Endothelial cell of umbilical vein (primary cell): ENCODE results near the gene PPOX. TPM values are rescaled to one million over a fixed set of nuclear protein-coding genes. Genes with fewer than 3 reads are reported as not detected.

Experiments
- BruUV-seq: library from RNA; stranded (reverse); fragments of 400-500 nt; replicated peaks from 2 replicates; lab custom pipeline; 2021; lab: Mats Ljungman, UMichigan
- CTCF ChIA-PET: fragments of 300-600, 350-600 bp; sonication (Branson Sonifier 250); formaldehyde crosslinking; loops from one replicate; lab custom pipeline; 2021; ENCODE audit warnings: antibody characterized with exemption, inconsistent platforms; lab: Charles Lee
- POLR2A ChIA-PET: fragments of 300-600, 350-600 bp; sonication (Branson Sonifier 250); formaldehyde crosslinking; loops from one replicate; lab custom pipeline; 2021; ENCODE audit warnings: antibody characterized with exemption, inconsistent platforms; lab: Charles Lee
- DNase-seq: peaks from one replicate; pipeline ENCODE4 v3.0.0-alpha.2; 2011; ENCODE audit warnings: low read depth, low spot score
- FAIRE-seq: peaks from 2 replicates; lab custom pipeline; 2011; peaks lifted over from hg19 to GRCh38; lab: Jason Lieb, UNC
- H2AFZ ChIP-seq: 2 replicates; pipeline ENCODE4 v1.6.0; 2012; ENCODE audit warnings: low read depth, low read length, control low read depth, inconsistent platforms
- H3K27ac ChIP-seq: 2 replicates; pipeline ENCODE4 v1.5.1; 2011; ENCODE audit warnings: low read depth, mild to moderate bottlenecking, control low read depth, low read length, moderate library complexity; ENCODE audit not compliant: insufficient read depth
- H3K27me3 ChIP-seq, 2 experiments: 2 replicates each; pipeline versions ENCODE4 v1.6.0 to v1.6.1; 2011; ENCODE audit warnings: low read length in 2 of 2, mixed read lengths in 1 of 2; ENCODE audit not compliant: control insufficient read depth in 2 of 2, insufficient read depth in 2 of 2
- H3K36me3 ChIP-seq, 2 experiments: 2 replicates in 1 of 2; 3 replicates in 1 of 2; pipeline ENCODE4 v1.5.1; 2011; ENCODE audit warnings: low read length in 2 of 2, mild to moderate bottlenecking in 1 of 2, moderate library complexity in 1 of 2; ENCODE audit not compliant: control insufficient read depth in 2 of 2, insufficient read depth in 2 of 2; ENCODE audit errors: extremely low read depth in 1 of 2
- H3K4me1 ChIP-seq: 3 replicates; pipeline ENCODE4 v1.5.1; 2011; ENCODE audit warnings: mild to moderate bottlenecking, low read length; ENCODE audit not compliant: control insufficient read depth, insufficient read depth; ENCODE audit errors: extremely low read depth
- H3K4me2 ChIP-seq: 2 replicates; pipeline ENCODE4 v1.6.1; 2011; ENCODE audit warnings: low read length, control low read depth, mixed read lengths; ENCODE audit not compliant: insufficient read depth
- H3K4me3 ChIP-seq, 3 experiments: fragments of 200-600 bp in 1 of 3; sonication (generic), shearing (Covaris generic) in 1 of 3; replicated peaks in 1 of 3; 2 replicates each; pipeline ENCODE4 v1.5.1; 2011 to 2016; ENCODE audit warnings: control low read depth in 3 of 3, low read length in 3 of 3, mild to moderate bottlenecking in 2 of 3, inconsistent platforms in 1 of 3, low read depth in 1 of 3, moderate library complexity in 1 of 3; ENCODE audit not compliant: insufficient read depth in 1 of 3
- H3K79me2 ChIP-seq: 2 replicates; pipeline ENCODE4 v1.6.0; 2012; ENCODE audit warnings: low read length, inconsistent platforms; ENCODE audit not compliant: control insufficient read depth, insufficient read depth
- H3K9ac ChIP-seq: replicated peaks from 2 replicates; pipeline ENCODE3; 2011; ENCODE audit warnings: low read length, control low read depth; ENCODE audit not compliant: insufficient read depth; ENCODE audit errors: extremely low read depth
- H3K9me1 ChIP-seq: replicated peaks from 3 replicates; pipeline ENCODE4 v1.6.0; 2011; ENCODE audit warnings: mild to moderate bottlenecking, low read length; ENCODE audit not compliant: control insufficient read depth, insufficient read depth; ENCODE audit errors: extremely low read depth
- H3K9me3 ChIP-seq: replicated peaks from 2 replicates; pipeline ENCODE4 v1.5.1; 2012; ENCODE audit warnings: low read length, inconsistent platforms; ENCODE audit not compliant: control insufficient read depth, insufficient read depth
- H4K20me1 ChIP-seq: replicated peaks from 2 replicates; pipeline ENCODE3; 2011; ENCODE audit warnings: mild to moderate bottlenecking, low read length; ENCODE audit not compliant: control insufficient read depth, insufficient read depth; ENCODE audit errors: extremely low read depth
- EZH2 ChIP-seq: IDR thresholded peaks from 2 replicates; pipeline ENCODE4 v1.6.1; 2012; ENCODE audit warnings: borderline replicate concordance, low read depth, mild to moderate bottlenecking, moderate library complexity, low read length, inconsistent platforms; ENCODE audit not compliant: severe bottlenecking
- FOS ChIP-seq: IDR thresholded peaks from 2 replicates; pipeline ENCODE4 v1.6.1; 2011; ENCODE audit warnings: mild to moderate bottlenecking, low read length, moderate library complexity, borderline replicate concordance; ENCODE audit not compliant: insufficient read depth
- GATA2 ChIP-seq: IDR thresholded peaks from 2 replicates; pipeline ENCODE4 v1.7.0; 2011; ENCODE audit warnings: low read depth, mild to moderate bottlenecking, moderate library complexity, mixed read lengths, low read length; ENCODE audit not compliant: insufficient read length, insufficient read depth
- JUN ChIP-seq: IDR thresholded peaks from 2 replicates; pipeline ENCODE4 v1.6.1; 2011; ENCODE audit warnings: borderline replicate concordance, low read depth; ENCODE audit not compliant: insufficient read length, insufficient read depth
- MYC ChIP-seq: IDR thresholded peaks from one replicate; pipeline ENCODE4 v1.6.1; 2011; ENCODE audit warnings: mild to moderate bottlenecking, low read depth, low read length
- POLR2A ChIP-seq: IDR thresholded peaks from 2 replicates; pipeline ENCODE4 v1.6.1; 2012; ENCODE audit warnings: low read depth, mild to moderate bottlenecking, control low read depth, low read length
- POLR2AphosphoS5 ChIP-seq: IDR thresholded peaks from 2 replicates; pipeline ENCODE4 v1.6.1; 2012; ENCODE audit warnings: low read depth, mild to moderate bottlenecking, control low read depth, low read length, moderate library complexity; ENCODE audit not compliant: insufficient read depth
- dilution Hi-C: fragments of 300-500 bp; cut with MboI; formaldehyde crosslinking; loops from one replicate; pipeline ENCODE4 v1.15.0; 2019; ENCODE audit warnings: low sequenced_read_pairs; ENCODE audit not compliant: extremely low pct_ligation_motif_present
- intact Hi-C: fragments of 100-400 bp; cut with micrococcal nuclease; formaldehyde crosslinking; loops from one replicate; pipeline ENCODE4 v1.10.0; 2022
- polyA plus RNA-seq, 4 experiments: library from polyadenylated mRNA; depleted of rRNA in 3 of 4; stranded (reverse) in 3 of 4; unstranded in 1 of 4; fragments of >200 nt; gene quantifications; 2 replicates each; pipeline versions ENCODE4 v1.2.1 to v1.2.3, GENCODE V29; 2011 to 2012; ENCODE audit warnings: missing spikeins in 1 of 4
- total RNA-seq: library from RNA; stranded (reverse); gene quantifications from 2 replicates; pipeline ENCODE4 v1.2.3, GENCODE V29; 2021
- TF ChIP-seq, protein P1 (sequence below): IDR thresholded peaks from 2 replicates; pipeline ENCODE4 v1.6.1; 2011; ENCODE audit not compliant: insufficient read depth, insufficient read length
- TF ChIP-seq, protein P2 (sequence below), 2 donors: IDR thresholded peaks; 1 replicate in 1 of 2; 2 replicates in 1 of 2; pipeline ENCODE4 v1.5.1; 2011; ENCODE audit warnings: low read length in 2 of 2, mild to moderate bottlenecking in 2 of 2, moderate library complexity in 2 of 2, control low read depth in 1 of 2, inconsistent platforms in 1 of 2, low read depth in 1 of 2; ENCODE audit not compliant: insufficient read depth in 1 of 2; ENCODE audit errors: extremely low read depth in 1 of 2

PPOX gene
- total and polyA plus RNA-seq, 2 donors (not counting 3 experiments of a cell fraction or from before 2014, with no cell fraction given) = 26.4 to 28.5 TPM

DNA sequence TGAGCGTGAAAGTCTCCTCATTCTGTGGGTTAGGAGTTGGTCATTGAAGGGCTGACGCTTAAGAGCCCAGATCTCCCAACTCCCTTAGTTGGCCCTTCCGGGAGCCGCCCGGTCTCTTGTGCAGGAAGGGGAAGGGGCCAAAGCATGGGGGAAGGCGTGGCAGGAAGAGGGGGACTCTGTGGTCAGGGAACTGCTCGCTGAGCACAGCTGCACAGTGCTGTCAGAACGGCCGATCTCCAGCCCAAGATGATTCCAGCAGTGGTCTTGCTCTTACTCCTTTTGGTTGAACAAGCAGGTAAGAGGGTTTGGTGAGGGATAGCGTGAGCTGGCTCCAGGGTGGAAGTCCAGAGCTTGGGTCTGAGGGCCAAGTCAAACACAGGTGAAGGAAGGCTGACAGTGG lies 48.9 kb downstream of the PPOX start, which contains the start of gene FCER1G:
Gene FCER1G (plus strand): TSS at position 220 of the 400 bp plus-strand sequence. CDS start 27 bp downstream, at position 247.
- Histone ChIP-seq H3K9me3 (no peaks in the 10 kb centered on the region), H3K4me2 (no peak within 1 kb of the TSS), H2AFZ (no peak within 1 kb of the TSS), H3K27ac (no peak within 1 kb of the TSS), H3K9ac (no peak within 1 kb of the TSS), H3K79me2 (peaks cover 4% of the 10 kb centered on the region), H3K4me1 (peaks cover 11% of the 10 kb centered on the region), H3K36me3 (peaks cover 29 to 31% of the 10 kb centered on the region in 2 experiments), H4K20me1 (no peaks in the 10 kb centered on the region), H3K27me3 (no peaks in the 10 kb centered on the region), H3K9me1 (no peaks in the 10 kb centered on the region), H3K4me3 (no peak within 1 kb of the TSS)
- no peak for TF ChIP-seq POLR2AphosphoS5
- no peak for TF ChIP-seq POLR2A
- TF ChIP-seq GATA2 = no peak
- no peak for TF ChIP-seq FOS
- TF ChIP-seq, protein P1, sequence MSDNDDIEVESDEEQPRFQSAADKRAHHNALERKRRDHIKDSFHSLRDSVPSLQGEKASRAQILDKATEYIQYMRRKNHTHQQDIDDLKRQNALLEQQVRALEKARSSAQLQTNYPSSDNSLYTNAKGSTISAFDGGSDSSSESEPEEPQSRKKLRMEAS = no peak
- TF ChIP-seq EZH2 = no peak
- no peak for TF ChIP-seq MYC
- TF ChIP-seq, protein P2, sequence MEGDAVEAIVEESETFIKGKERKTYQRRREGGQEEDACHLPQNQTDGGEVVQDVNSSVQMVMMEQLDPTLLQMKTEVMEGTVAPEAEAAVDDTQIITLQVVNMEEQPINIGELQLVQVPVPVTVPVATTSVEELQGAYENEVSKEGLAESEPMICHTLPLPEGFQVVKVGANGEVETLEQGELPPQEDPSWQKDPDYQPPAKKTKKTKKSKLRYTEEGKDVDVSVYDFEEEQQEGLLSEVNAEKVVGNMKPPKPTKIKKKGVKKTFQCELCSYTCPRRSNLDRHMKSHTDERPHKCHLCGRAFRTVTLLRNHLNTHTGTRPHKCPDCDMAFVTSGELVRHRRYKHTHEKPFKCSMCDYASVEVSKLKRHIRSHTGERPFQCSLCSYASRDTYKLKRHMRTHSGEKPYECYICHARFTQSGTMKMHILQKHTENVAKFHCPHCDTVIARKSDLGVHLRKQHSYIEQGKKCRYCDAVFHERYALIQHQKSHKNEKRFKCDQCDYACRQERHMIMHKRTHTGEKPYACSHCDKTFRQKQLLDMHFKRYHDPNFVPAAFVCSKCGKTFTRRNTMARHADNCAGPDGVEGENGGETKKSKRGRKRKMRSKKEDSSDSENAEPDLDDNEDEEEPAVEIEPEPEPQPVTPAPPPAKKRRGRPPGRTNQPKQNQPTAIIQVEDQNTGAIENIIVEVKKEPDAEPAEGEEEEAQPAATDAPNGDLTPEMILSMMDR (IDR thresholded peaks at IDR 0.05; ENCODE audit: extremely low read depth in 1 of 2, insufficient read depth in 1 of 2, low read depth in 1 of 2, low read length in 2 of 2) = no peak
- no peak for TF ChIP-seq JUN
- ChIA-PET POLR2A (interaction anchor here (0.7 kb wide), 1 partner anchor 88 kb away, joined by 3 read pairs; no protein-coding TSS in a partner anchor), CTCF (interaction anchor here (1.1 to 2.9 kb wide), 5 partner anchors 9 to 167 kb away, joined by 3 to 24 read pairs (median 8); partner anchors contain the start of gene TOMM40L)
- BruUV-seq = no TSS peak
- DNase-seq (no peak), FAIRE-seq (no peak)
- intact Hi-C loops = no loop called here
- dilution Hi-C loops = no loop called here
